ENCODE measurements around the gene GPS1. TPM values are rescaled to one million over a fixed set of nuclear protein-coding genes. Genes with fewer than 3 reads are reported as not detected.

The GPS1 gene
- total RNA-seq, 1 donor from 2014 or later = 80.3 TPM

GRCh38 chr17:82054351-82055022 lies 2.8 kb downstream of the GPS1 start:
- DNase-seq (ENCODE audit: extremely low spot score in 2 of 2) = no peak
- Histone ChIP-seq H3K4me1 (peaks cover 37% of the 10 kb centered on the region), H3K4me3 (no peak overlapping the region), H3K9me3 (no peaks in the 10 kb centered on the region), H3K27me3 (no peaks in the 10 kb centered on the region), H3K36me3 (peaks cover 0 to 52% of the 10 kb centered on the region in 2 donors), H3K27ac (no peak overlapping the region)
- intact Hi-C loops (cut with DNase I) = no loop called here
- TF ChIP-seq POLR2A (IDR thresholded peaks at IDR 0.05) = no peak
- no peak for TF ChIP-seq POLR2AphosphoS5 (IDR thresholded peaks at IDR 0.05; ENCODE audit: insufficient read depth in 1 of 2, low read depth in 1 of 2)

GRCh38 chr17:82055023-82055964 lies 3.6 kb downstream of the GPS1 start:
- TF ChIP-seq POLR2AphosphoS5 (IDR thresholded peaks at IDR 0.05; ENCODE audit: insufficient read depth in 1 of 2, low read depth in 1 of 2) (no peak), CTCF (IDR thresholded peaks at IDR 0.05) (no peak), POLR2A (IDR thresholded peaks at IDR 0.05) (no peak)
- peaks cover 29% of the 10 kb centered on the region for H3K4me1 ChIP-seq
- no peaks in the 10 kb centered on the region for H3K27me3 ChIP-seq
- DNase-seq (ENCODE audit: extremely low spot score in 2 of 2) = no peak
- H3K4me3 ChIP-seq = no peak overlapping the region
- no peak overlapping the region for H3K27ac ChIP-seq
- intact Hi-C loops (cut with DNase I) = no loop called here
- no peaks in the 10 kb centered on the region for H3K9me3 ChIP-seq
- peaks cover 0 to 52% of the 10 kb centered on the region in 2 donors for H3K36me3 ChIP-seq

- Histone ChIP-seq H3K36me3 (peaks cover 0 to 61% of the 10 kb centered on the region in 2 donors), H3K4me1 (peaks cover 20% of the 10 kb centered on the region), H3K27ac (no peak overlapping the region), H3K9me3 (no peaks in the 10 kb centered on the region), H3K27me3 (no peaks in the 10 kb centered on the region), H3K4me3 (no peak overlapping the region)
- intact Hi-C loops (cut with DNase I) = no loop called here
- no peak for TF ChIP-seq POLR2AphosphoS5 (IDR thresholded peaks at IDR 0.05; ENCODE audit: insufficient read depth in 1 of 2, low read depth in 1 of 2)
- TF ChIP-seq CTCF (IDR thresholded peaks at IDR 0.05) = no peak
- no peak for TF ChIP-seq POLR2A (IDR thresholded peaks at IDR 0.05)
- no peak for DNase-seq (ENCODE audit: extremely low spot score in 2 of 2)
These were observed 4.4 kb downstream of the GPS1 start for GRCh38 chr17:82055965-82056728.

GRCh38 chr17:82056729-82057621 lies 5.3 kb downstream of the GPS1 start:
- intact Hi-C loops (cut with DNase I) = no loop called here
- H3K36me3 ChIP-seq = peaks cover 0 to 69% of the 10 kb centered on the region in 2 donors
- no peak overlapping the region for H3K27ac ChIP-seq

More at GRCh38 chr17:82056729-82057621, 5.3 kb downstream of the GPS1 start:
- TF ChIP-seq POLR2AphosphoS5 (IDR thresholded peaks at IDR 0.05; ENCODE audit: insufficient read depth in 1 of 2, low read depth in 1 of 2) = no peak
- TF ChIP-seq CTCF (IDR thresholded peaks at IDR 0.05) = no peak
- TF ChIP-seq POLR2A (IDR thresholded peaks at IDR 0.05) = no peak
- Histone ChIP-seq H3K27me3 (no peaks in the 10 kb centered on the region), H3K4me1 (peaks cover 19% of the 10 kb centered on the region), H3K4me3 (no peak overlapping the region), H3K9me3 (no peaks in the 10 kb centered on the region)
- no peak for DNase-seq (ENCODE audit: extremely low spot score in 2 of 2)

Measured in vagina (tissue), 2 donors.